ENCODE measurements around the gene SLC20A1. TPM values are rescaled to one million over a fixed set of nuclear protein-coding genes. Genes with fewer than 3 reads are reported as not detected.

SLC20A1 gene, protein sequence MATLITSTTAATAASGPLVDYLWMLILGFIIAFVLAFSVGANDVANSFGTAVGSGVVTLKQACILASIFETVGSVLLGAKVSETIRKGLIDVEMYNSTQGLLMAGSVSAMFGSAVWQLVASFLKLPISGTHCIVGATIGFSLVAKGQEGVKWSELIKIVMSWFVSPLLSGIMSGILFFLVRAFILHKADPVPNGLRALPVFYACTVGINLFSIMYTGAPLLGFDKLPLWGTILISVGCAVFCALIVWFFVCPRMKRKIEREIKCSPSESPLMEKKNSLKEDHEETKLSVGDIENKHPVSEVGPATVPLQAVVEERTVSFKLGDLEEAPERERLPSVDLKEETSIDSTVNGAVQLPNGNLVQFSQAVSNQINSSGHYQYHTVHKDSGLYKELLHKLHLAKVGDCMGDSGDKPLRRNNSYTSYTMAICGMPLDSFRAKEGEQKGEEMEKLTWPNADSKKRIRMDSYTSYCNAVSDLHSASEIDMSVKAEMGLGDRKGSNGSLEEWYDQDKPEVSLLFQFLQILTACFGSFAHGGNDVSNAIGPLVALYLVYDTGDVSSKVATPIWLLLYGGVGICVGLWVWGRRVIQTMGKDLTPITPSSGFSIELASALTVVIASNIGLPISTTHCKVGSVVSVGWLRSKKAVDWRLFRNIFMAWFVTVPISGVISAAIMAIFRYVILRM
- total RNA-seq (2022) = 242 and 295 TPM in 2 replicates
- percentile 99 among the genes with signal in this experiment for Bru-seq, nascent RNA
- percentile 98 among the genes with signal in this experiment for BruChase-seq, experiment 1, labeled RNA remaining after a 6-hour chase
- percentile 99 among the genes with signal in this experiment for BruChase-seq, experiment 2, labeled RNA remaining after a 2-hour chase
- long read RNA-seq, transcript SLC20A1-201 (11 exons, 3,381 nt) = major isoform, 639 of 752 reads
- long read RNA-seq, partial matches to known transcripts = 50 of 752 reads
- long read RNA-seq, other reads (novel, unspliced or antisense) = 63 of 752 reads

DNA sequence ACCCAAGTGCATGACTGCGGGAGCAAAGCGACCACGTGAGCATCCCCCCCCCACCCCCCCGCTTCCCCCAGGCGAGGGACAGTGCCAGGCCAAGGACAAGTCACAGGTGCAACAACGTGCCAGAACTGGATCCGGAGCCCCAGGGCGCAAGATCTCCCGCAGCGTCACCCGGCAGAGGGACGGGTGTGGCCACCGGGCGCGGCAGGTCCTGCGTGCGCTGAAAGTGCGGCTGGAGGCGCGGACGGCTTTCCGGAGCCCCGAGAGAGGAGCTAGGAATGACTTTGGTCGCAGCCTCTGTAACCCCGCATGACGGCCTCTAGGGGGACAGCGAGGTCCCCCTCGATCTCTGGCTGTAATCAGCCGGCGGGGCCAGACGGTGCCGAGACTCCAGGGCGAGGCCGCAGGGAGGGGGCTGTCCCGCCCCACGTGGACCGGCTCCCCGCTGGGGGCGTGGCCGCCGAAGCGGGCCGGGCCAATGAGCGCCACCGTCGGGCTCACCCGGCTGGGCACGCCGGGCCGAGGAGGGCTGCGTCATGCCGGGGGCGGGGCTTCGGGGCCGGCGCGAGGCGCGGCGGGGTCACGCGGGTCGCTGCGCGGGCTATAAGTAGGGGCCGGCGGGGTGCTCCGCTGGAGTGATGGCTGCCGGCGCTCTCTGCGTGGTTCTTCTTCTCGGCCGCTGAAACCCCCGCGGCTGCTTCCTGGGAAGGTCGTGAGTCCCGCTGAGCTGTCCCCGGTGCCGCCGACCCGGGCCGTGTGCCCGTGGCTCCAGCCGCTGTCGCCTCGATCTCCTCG is at the start of gene SLC20A1:
TSS of gene SLC20A1 (plus strand) at position 630 of the 792 bp plus-strand sequence. CDS start 890 bp downstream, outside the sequence.
- Mint-ChIP-seq H3K4me3 (ENCODE audit: unreplicated experiment) (peak within 1 kb of the TSS; percentile 77), H3K9me3 (ENCODE audit: unreplicated experiment) (no peaks in the 10 kb centered on the region), H3K27me3 (ENCODE audit: insufficient read depth, unreplicated experiment) (no peaks in the 10 kb centered on the region), H3K4me1 (ENCODE audit: insufficient read depth, unreplicated experiment) (peaks cover 48% of the 10 kb centered on the region), H3K27ac (ENCODE audit: low read depth, unreplicated experiment) (peak within 1 kb of the TSS; percentile 94), H3K36me3 (ENCODE audit: insufficient read depth, unreplicated experiment) (peaks cover 40% of the 10 kb centered on the region)
- POLR2A ChIA-PET = interaction anchor here (0.6 to 10.8 kb wide), 26 partner anchors 10 to 371 kb away, joined by 3 to 570 read pairs (median 5); partner anchors contain the start of genes CHCHD5, IL1A and POLR1B
- no TSS peak for BruUV-seq (replicated peaks)
- peak; percentile 93 for DNase-seq (ENCODE audit: unreplicated experiment)
- TF ChIP-seq, protein P1, sequence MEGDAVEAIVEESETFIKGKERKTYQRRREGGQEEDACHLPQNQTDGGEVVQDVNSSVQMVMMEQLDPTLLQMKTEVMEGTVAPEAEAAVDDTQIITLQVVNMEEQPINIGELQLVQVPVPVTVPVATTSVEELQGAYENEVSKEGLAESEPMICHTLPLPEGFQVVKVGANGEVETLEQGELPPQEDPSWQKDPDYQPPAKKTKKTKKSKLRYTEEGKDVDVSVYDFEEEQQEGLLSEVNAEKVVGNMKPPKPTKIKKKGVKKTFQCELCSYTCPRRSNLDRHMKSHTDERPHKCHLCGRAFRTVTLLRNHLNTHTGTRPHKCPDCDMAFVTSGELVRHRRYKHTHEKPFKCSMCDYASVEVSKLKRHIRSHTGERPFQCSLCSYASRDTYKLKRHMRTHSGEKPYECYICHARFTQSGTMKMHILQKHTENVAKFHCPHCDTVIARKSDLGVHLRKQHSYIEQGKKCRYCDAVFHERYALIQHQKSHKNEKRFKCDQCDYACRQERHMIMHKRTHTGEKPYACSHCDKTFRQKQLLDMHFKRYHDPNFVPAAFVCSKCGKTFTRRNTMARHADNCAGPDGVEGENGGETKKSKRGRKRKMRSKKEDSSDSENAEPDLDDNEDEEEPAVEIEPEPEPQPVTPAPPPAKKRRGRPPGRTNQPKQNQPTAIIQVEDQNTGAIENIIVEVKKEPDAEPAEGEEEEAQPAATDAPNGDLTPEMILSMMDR (IDR thresholded peaks at IDR 0.05; ENCODE audit: unreplicated experiment) = peak; percentile 37
- intact Hi-C loops (cut with micrococcal nuclease) = loop anchor here (1.0 to 5.0 kb wide), 5 partner anchors 18 to 103 kb away; partner anchors contain the start of gene POLR1B
- CTCF ChIA-PET = interaction anchor here (0.6 to 7.2 kb wide), 10 partner anchors 10 to 81 kb away, joined by 3 to 107 read pairs (median 4); no protein-coding TSS in a partner anchor

DNA sequence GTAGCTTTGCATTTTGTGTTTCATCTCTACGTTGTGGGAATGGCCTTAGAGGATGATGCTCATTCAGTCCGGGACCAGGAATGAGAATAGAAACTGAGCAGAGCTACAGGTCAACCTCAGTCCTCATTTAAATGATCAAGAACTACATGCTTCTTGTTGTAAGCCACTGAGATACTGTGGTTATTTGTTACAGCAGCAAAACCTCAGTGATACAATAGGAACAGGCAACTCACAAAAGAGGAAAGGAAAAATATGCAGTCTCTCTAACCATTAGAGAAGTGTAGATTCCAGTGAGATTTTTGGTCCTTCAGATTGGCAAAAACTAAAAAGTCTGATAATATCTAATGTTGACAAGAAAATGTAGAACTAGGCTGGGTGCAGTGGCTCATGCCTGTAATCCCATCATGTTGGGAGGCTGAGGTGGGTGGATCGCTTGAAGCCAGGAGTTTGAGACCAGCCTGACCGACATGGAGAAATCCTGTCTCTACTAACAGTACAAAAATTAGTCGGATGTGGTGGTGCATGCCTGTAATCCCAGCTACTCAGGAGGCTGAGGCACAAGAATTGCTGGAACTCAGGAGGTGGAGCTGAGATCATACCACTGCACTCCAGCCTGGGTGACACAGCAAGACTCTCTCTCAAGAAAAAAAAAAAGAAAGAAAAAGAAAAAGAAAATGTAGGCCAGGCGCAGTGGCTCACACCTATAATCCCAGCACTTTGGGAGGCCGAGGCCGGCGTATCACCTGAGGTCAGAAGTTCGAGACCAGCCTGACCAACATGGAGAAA is 48.0 kb upstream of the SLC20A1 start:
- Mint-ChIP-seq H3K4me1 (ENCODE audit: insufficient read depth, unreplicated experiment) (peaks cover 19% of the 10 kb centered on the region), H3K27me3 (ENCODE audit: insufficient read depth, unreplicated experiment) (no peaks in the 10 kb centered on the region), H3K9me3 (ENCODE audit: unreplicated experiment) (no peaks in the 10 kb centered on the region), H3K36me3 (ENCODE audit: insufficient read depth, unreplicated experiment) (peaks cover 6% of the 10 kb centered on the region), H3K4me3 (ENCODE audit: unreplicated experiment) (no peak overlapping the region), H3K27ac (ENCODE audit: low read depth, unreplicated experiment) (no peak overlapping the region)
- TF ChIP-seq, protein P1 (IDR thresholded peaks at IDR 0.05; ENCODE audit: unreplicated experiment) = no peak
- intact Hi-C loops (cut with micrococcal nuclease) = no loop called here
- CTCF ChIA-PET = interaction anchor here (0.7 to 11.9 kb wide), 8 partner anchors 13 to 516 kb away, joined by 3 to 210 read pairs (median 3); no protein-coding TSS in a partner anchor
- POLR2A ChIA-PET = interaction anchor here (1.5 kb wide), 1 partner anchor 129 kb away, joined by 4 read pairs; no protein-coding TSS in a partner anchor
- no TSS peak for BruUV-seq (replicated peaks)
- DNase-seq (ENCODE audit: unreplicated experiment) = no peak

DNA sequence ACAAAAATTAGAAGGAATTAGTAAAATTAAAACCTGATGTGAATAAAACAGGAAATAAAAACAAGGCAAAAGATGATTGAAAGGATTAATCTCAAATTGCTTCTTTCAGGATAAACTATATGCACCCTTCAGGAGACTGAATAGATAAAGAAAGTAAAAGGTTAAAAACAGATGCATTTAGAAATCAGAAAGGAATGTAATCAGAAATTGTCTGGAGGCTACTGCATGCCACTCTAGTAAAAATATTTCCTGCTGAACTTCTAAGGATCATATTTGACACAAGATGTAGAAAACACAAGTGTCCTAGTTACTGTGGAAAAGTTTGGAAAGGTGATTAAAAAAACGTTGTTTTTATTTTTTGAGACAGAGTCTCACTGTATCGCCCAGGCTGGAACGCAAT is 45.1 kb upstream of the SLC20A1 start:
- Mint-ChIP-seq H3K9me3 (ENCODE audit: unreplicated experiment) (no peaks in the 10 kb centered on the region), H3K27me3 (ENCODE audit: insufficient read depth, unreplicated experiment) (no peaks in the 10 kb centered on the region), H3K36me3 (ENCODE audit: insufficient read depth, unreplicated experiment) (no peaks in the 10 kb centered on the region), H3K4me3 (ENCODE audit: unreplicated experiment) (no peak overlapping the region), H3K27ac (ENCODE audit: low read depth, unreplicated experiment) (no peak overlapping the region), H3K4me1 (ENCODE audit: insufficient read depth, unreplicated experiment) (peaks cover 19% of the 10 kb centered on the region)
- DNase-seq (ENCODE audit: unreplicated experiment) = no peak
- ChIA-PET POLR2A (interaction anchor here (0.8 to 2.2 kb wide), 8 partner anchors 16 to 126 kb away, joined by 3 to 15 read pairs (median 8); partner anchors contain the start of genes CHCHD5 and SLC20A1), CTCF (interaction anchor here (0.6 to 11.9 kb wide), 14 partner anchors 9 to 160 kb away, joined by 3 to 210 read pairs (median 4); no protein-coding TSS in a partner anchor)
- TF ChIP-seq, protein P1 (IDR thresholded peaks at IDR 0.05; ENCODE audit: unreplicated experiment) = no peak
- intact Hi-C loops (cut with micrococcal nuclease) = loop anchor here (1.0 to 10.0 kb wide), 6 partner anchors 22 to 342 kb away; partner anchors contain the start of gene SLC20A1
- BruUV-seq (replicated peaks) = no TSS peak

Data from MCF 10A (cell line).